Measurements from ENCODE around the gene UBAC2.
"Not testable (repeated sequence)": the region's sequence is repeated elsewhere in the genome, so short reads cannot be mapped to it uniquely, and the experiment has no call there.

UBAC2 gene

GRCh38 chr13:99227909-99228688 is 27.4 kb downstream of the UBAC2 start:
- no peak overlapping the region for H2AFZ ChIP-seq (ENCODE audit: low read depth)
- no peak overlapping the region for H3K4me3 ChIP-seq (IDR thresholded peaks at IDR 0.05; ENCODE audit: insufficient read depth, low read depth, low read length)
- H3K4me2 ChIP-seq: no peak overlapping the region
- no peaks in the 10 kb centered on the region for H3K27me3 ChIP-seq (ENCODE audit: insufficient read depth, low read depth)
- no peaks in the 10 kb centered on the region for H3K79me2 ChIP-seq (ENCODE audit: insufficient read depth, low read depth)
- TF ChIP-seq, protein P1, sequence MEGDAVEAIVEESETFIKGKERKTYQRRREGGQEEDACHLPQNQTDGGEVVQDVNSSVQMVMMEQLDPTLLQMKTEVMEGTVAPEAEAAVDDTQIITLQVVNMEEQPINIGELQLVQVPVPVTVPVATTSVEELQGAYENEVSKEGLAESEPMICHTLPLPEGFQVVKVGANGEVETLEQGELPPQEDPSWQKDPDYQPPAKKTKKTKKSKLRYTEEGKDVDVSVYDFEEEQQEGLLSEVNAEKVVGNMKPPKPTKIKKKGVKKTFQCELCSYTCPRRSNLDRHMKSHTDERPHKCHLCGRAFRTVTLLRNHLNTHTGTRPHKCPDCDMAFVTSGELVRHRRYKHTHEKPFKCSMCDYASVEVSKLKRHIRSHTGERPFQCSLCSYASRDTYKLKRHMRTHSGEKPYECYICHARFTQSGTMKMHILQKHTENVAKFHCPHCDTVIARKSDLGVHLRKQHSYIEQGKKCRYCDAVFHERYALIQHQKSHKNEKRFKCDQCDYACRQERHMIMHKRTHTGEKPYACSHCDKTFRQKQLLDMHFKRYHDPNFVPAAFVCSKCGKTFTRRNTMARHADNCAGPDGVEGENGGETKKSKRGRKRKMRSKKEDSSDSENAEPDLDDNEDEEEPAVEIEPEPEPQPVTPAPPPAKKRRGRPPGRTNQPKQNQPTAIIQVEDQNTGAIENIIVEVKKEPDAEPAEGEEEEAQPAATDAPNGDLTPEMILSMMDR (conservative IDR thresholded peaks at IDR 0.05; ENCODE audit: low read depth, low read length): no peak
- H3K27ac ChIP-seq: no peak overlapping the region
- no peaks in the 10 kb centered on the region for H4K20me1 ChIP-seq (ENCODE audit: insufficient read depth)
- H3K4me1 ChIP-seq (ENCODE audit: low read depth, poor library complexity, severe bottlenecking): peaks cover 8% of the 10 kb centered on the region
- H3K36me3 ChIP-seq (ENCODE audit: insufficient read depth): no peaks in the 10 kb centered on the region
- no peak overlapping the region for H3K9ac ChIP-seq

DNA sequence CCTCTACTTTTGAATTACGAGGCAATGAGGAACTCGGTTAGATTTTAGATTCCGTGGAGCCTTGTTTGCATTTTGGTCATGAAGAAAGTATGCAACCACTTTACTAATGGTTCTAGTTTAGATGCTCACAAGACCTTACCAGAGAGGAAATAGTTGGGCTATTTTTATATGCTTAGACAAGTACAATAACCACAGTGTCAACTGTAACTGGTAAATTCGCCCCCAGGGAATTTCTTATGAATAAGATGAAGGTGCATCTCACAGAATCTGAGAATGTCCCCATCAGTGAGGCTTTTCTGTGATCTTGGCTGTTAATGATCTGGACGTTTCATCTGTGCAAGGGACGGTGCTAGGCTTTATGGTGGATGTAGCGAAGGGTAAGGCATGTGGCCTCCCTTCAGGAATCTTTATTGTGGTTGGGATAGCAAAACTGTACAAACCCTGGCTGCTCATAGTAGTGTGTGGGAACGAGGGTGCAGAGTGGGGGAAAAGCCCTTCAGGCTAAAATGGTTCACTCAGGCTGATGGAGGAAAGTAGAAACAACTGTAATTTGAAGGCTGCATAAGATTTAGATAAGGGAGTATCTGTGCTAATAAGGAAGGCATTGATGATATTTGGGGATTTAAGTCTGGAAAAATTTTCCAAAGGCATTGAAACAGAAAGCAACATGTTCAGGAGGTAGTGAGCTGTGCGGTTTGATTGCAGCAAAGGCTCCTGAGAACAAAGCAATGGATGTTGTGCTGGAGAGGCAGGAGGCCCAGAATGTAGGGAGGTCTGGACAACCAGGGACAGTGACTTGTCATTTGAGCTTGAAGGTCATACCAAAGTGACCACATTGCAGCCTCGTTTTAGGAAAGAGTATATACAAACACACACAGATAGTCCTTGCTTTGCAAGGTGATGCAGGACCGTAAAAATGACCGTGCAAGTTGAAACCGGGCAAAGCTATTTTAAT is 28.4 kb downstream of the UBAC2 start:
- no peak overlapping the region for H3K9ac ChIP-seq
- no peaks in the 10 kb centered on the region for H3K27me3 ChIP-seq (ENCODE audit: insufficient read depth, low read depth)
- H4K20me1 ChIP-seq (ENCODE audit: insufficient read depth): no peaks in the 10 kb centered on the region
- H3K4me2 ChIP-seq: no peak overlapping the region
- no peaks in the 10 kb centered on the region for H3K36me3 ChIP-seq (ENCODE audit: insufficient read depth)
- no peak overlapping the region for H3K27ac ChIP-seq
- H3K79me2 ChIP-seq (ENCODE audit: insufficient read depth, low read depth): no peaks in the 10 kb centered on the region
- no peak overlapping the region for H3K4me3 ChIP-seq (IDR thresholded peaks at IDR 0.05; ENCODE audit: insufficient read depth, low read depth, low read length)
- H3K4me1 ChIP-seq (ENCODE audit: low read depth, poor library complexity, severe bottlenecking): peaks cover 8% of the 10 kb centered on the region
- TF ChIP-seq, protein P1 (conservative IDR thresholded peaks at IDR 0.05; ENCODE audit: low read depth, low read length): no peak
- H2AFZ ChIP-seq (ENCODE audit: low read depth): no peak overlapping the region

DNA sequence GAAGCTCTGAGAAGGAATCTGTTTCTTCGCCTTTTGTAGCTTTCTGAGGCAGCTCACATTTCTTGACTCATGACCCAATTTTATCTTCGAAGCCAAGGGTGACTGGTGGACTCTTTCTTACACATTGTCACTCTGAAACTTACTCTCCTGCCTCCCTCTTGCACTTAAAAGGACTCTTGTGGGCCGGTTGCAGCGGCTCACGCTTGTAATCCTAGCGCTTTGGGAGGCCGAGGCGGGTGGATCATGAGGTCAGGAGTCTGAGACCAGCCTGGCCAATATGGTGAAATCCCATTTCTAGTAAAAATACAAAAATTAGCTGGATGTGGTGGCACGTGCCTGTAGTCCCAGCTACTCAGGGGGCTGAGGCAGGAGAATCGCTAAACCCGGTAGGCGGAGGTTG is 29.9 kb downstream of the UBAC2 start:
- not testable (repeated sequence) for H3K79me2 ChIP-seq (ENCODE audit: insufficient read depth, low read depth); H3K4me1 ChIP-seq (ENCODE audit: low read depth, poor library complexity, severe bottlenecking); H3K4me3 ChIP-seq (IDR thresholded peaks at IDR 0.05; ENCODE audit: insufficient read depth, low read depth, low read length); H3K9ac ChIP-seq; H3K27me3 ChIP-seq (ENCODE audit: insufficient read depth, low read depth); H3K36me3 ChIP-seq (ENCODE audit: insufficient read depth); H4K20me1 ChIP-seq (ENCODE audit: insufficient read depth); H3K27ac ChIP-seq; H3K4me2 ChIP-seq; H2AFZ ChIP-seq (ENCODE audit: low read depth)

DNA sequence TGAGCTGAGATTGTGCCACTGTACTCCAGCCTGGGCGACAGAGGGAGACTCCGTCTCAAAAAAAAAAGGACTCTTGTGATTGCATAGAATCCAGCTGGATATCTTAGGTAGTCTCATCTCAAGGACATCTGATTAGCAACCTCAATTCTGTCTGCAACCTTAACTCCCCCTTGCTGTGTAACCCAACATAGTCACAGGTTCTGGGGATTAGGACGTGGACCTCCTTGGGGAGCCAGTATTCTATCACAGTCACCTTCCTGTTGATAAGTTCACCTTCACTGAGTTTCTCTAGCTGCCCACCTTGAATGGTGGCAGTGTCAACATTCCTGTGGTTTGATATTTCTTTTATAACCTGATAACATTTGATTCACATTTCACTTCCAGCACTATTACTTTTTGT is 30.3 kb downstream of the UBAC2 start:
- H3K79me2 ChIP-seq (ENCODE audit: insufficient read depth, low read depth): no peaks in the 10 kb centered on the region
- peaks cover 6% of the 10 kb centered on the region for H3K4me1 ChIP-seq (ENCODE audit: low read depth, poor library complexity, severe bottlenecking)
- H3K4me2 ChIP-seq: no peak overlapping the region
- TF ChIP-seq, protein P1 (conservative IDR thresholded peaks at IDR 0.05; ENCODE audit: low read depth, low read length): no peak
- H3K36me3 ChIP-seq (ENCODE audit: insufficient read depth): no peaks in the 10 kb centered on the region
- no peak overlapping the region for H3K4me3 ChIP-seq (IDR thresholded peaks at IDR 0.05; ENCODE audit: insufficient read depth, low read depth, low read length)
- no peak overlapping the region for H3K9ac ChIP-seq
- no peak overlapping the region for H2AFZ ChIP-seq (ENCODE audit: low read depth)
- no peak overlapping the region for H3K27ac ChIP-seq
- H4K20me1 ChIP-seq (ENCODE audit: insufficient read depth): no peaks in the 10 kb centered on the region
- no peaks in the 10 kb centered on the region for H3K27me3 ChIP-seq (ENCODE audit: insufficient read depth, low read depth)
